NT2/D1 (cell line): ENCODE data around the gene TLE4.

Experiments used
- SUZ12 ChIP-seq: IDR thresholded peaks from 2 replicates; pipeline ENCODE4 v1.6.1; 2011; ENCODE audit not compliant: insufficient read length, insufficient read depth; ENCODE audit errors: extremely low read depth
- ZNF274 ChIP-seq: IDR thresholded peaks from 2 replicates; pipeline ENCODE4 v1.6.1; 2011; ENCODE audit warnings: mild to moderate bottlenecking, low read depth, low read length

GRCh38 chr9:79693750-79694149 lies 122.0 kb downstream of the TLE4 start:
- no peak for TF ChIP-seq SUZ12
- no peak for TF ChIP-seq ZNF274
